H9 (cell line): ENCODE measurements around the gene SPDEF. TPM values are rescaled to one million over a fixed set of nuclear protein-coding genes. Genes with fewer than 3 reads are reported as not detected.

ENCODE experiments used
- DNase-seq: peaks from one replicate; pipeline ENCODE4 v3.0.0-alpha.2; 2017
- H2AFZ ChIP-seq: one replicate; pipeline ENCODE4 v1.6.1; 2013; ENCODE audit warnings: mild to moderate bottlenecking, low read length, control low read depth, moderate library complexity
- H2AK5ac ChIP-seq: 2 replicates; pipeline ENCODE4 v1.6.1; 2013; ENCODE audit warnings: low read length, control low read depth, mixed read lengths; ENCODE audit not compliant: insufficient read length
- H2BK120ac ChIP-seq: one replicate; pipeline ENCODE4 v1.6.1; 2013; ENCODE audit warnings: low read depth, mild to moderate bottlenecking, low read length, control low read depth, inconsistent platforms; ENCODE audit not compliant: poor library complexity, severe bottlenecking
- H2BK12ac ChIP-seq: 2 replicates; pipeline ENCODE4 v1.6.1; 2013; ENCODE audit warnings: low read length, control low read depth, mixed read lengths, low read depth; ENCODE audit not compliant: insufficient read length
- H2BK15ac ChIP-seq: 2 replicates; pipeline ENCODE4 v1.6.1; 2013; ENCODE audit warnings: low read depth, low read length, control low read depth
- H2BK20ac ChIP-seq: one replicate; pipeline ENCODE4 v1.6.1; 2013; ENCODE audit warnings: low read depth, mild to moderate bottlenecking, low read length, control low read depth, inconsistent platforms; ENCODE audit not compliant: poor library complexity, severe bottlenecking
- H2BK5ac ChIP-seq: 2 replicates; pipeline ENCODE4 v1.6.1; 2013; ENCODE audit warnings: low read length, control low read depth, mixed read lengths; ENCODE audit not compliant: insufficient read length
- H3K14ac ChIP-seq: 2 replicates; pipeline ENCODE4 v1.6.1; 2013; ENCODE audit warnings: low read length, control low read depth; ENCODE audit not compliant: insufficient read depth
- H3K18ac ChIP-seq: 2 replicates; pipeline ENCODE4 v1.6.1; 2013; ENCODE audit warnings: low read depth, mild to moderate bottlenecking, mixed read lengths, low read length, control low read depth; ENCODE audit not compliant: insufficient read length
- H3K23ac ChIP-seq: 2 replicates; pipeline ENCODE4 v1.6.1; 2013; ENCODE audit warnings: low read length, control low read depth, mixed read lengths, low read depth; ENCODE audit not compliant: insufficient read length
- H3K23me2 ChIP-seq: 2 replicates; pipeline ENCODE4 v1.6.1; 2013; ENCODE audit warnings: low read depth, mild to moderate bottlenecking, mixed read lengths, low read length, control low read depth; ENCODE audit not compliant: insufficient read length, poor library complexity, severe bottlenecking
- H3K27ac ChIP-seq: 2 replicates; pipeline ENCODE4 v1.5.1; 2013; ENCODE audit warnings: low read length, control low read depth, mixed read lengths, low read depth; ENCODE audit not compliant: insufficient read length
- H3K27me3 ChIP-seq: 2 replicates; pipeline ENCODE4 v1.6.1; 2013; ENCODE audit warnings: low read length, control low read depth, inconsistent platforms; ENCODE audit not compliant: insufficient read depth
- H3K4ac ChIP-seq: 2 replicates; pipeline ENCODE4 v1.6.1; 2013; ENCODE audit warnings: low read depth, mild to moderate bottlenecking, control low read depth, inconsistent platforms, low read length, moderate library complexity
- H3K4me1 ChIP-seq: 2 replicates; pipeline ENCODE4 v1.6.1; 2013; ENCODE audit warnings: low read length, control low read depth, inconsistent platforms; ENCODE audit not compliant: insufficient read depth
- H3K4me2 ChIP-seq: 2 replicates; pipeline ENCODE4 v1.6.1; 2013; ENCODE audit warnings: low read length, control low read depth, mixed read lengths; ENCODE audit not compliant: insufficient read length, insufficient read depth
- H3K56ac ChIP-seq: 2 replicates; pipeline ENCODE4 v1.6.1; 2013; ENCODE audit warnings: low read depth, mild to moderate bottlenecking, mixed read lengths, low read length, control low read depth; ENCODE audit not compliant: insufficient read length
- H3K79me1 ChIP-seq: 2 replicates; pipeline ENCODE4 v1.6.1; 2013; ENCODE audit warnings: low read depth, mild to moderate bottlenecking, moderate library complexity, low read length, control low read depth, inconsistent platforms; ENCODE audit not compliant: insufficient read depth, poor library complexity, severe bottlenecking
- H3K79me2 ChIP-seq: 2 replicates; pipeline ENCODE4 v1.6.1; 2013; ENCODE audit warnings: low read length, control low read depth, inconsistent platforms; ENCODE audit not compliant: insufficient read depth
- H3K9ac ChIP-seq: 2 replicates; pipeline ENCODE4 v1.6.1; 2013; ENCODE audit warnings: low read length, control low read depth, mixed read lengths; ENCODE audit not compliant: insufficient read length; ENCODE audit errors: extremely low read depth
- H3K9me3 ChIP-seq: one replicate; pipeline ENCODE4 v1.6.1; 2013; ENCODE audit warnings: low read depth, low read length, inconsistent platforms; ENCODE audit not compliant: control insufficient read depth
- H3T11ph ChIP-seq: one replicate; pipeline ENCODE4 v1.6.1; 2013; ENCODE audit warnings: mild to moderate bottlenecking, low read length, control low read depth, inconsistent platforms
- H4K20me1 ChIP-seq: one replicate; pipeline ENCODE4 v1.6.1; 2013; ENCODE audit not compliant: control insufficient read depth, insufficient read length, insufficient read depth
- H4K5ac ChIP-seq: 2 replicates; pipeline ENCODE4 v1.6.1; 2013; ENCODE audit warnings: low read depth, mild to moderate bottlenecking, mixed read lengths, low read length, control low read depth; ENCODE audit not compliant: insufficient read length
- H4K8ac ChIP-seq: replicated peaks from 2 replicates; pipeline ENCODE4 v1.6.1; 2013; ENCODE audit warnings: low read length, control low read depth, mixed read lengths, low read depth; ENCODE audit not compliant: insufficient read length
- H4K91ac ChIP-seq: 2 replicates; pipeline ENCODE4 v1.6.1; 2013; ENCODE audit warnings: low read depth, mild to moderate bottlenecking, moderate library complexity, mixed read lengths, low read length, control low read depth; ENCODE audit not compliant: insufficient read length
- H3K27ac Mint-ChIP-seq, 3 experiments: 2 replicates in 2 of 3; 3 replicates in 1 of 3; pipeline ENCODE4 v1.8.0; 2020 to 2021; ENCODE audit warnings: mixed read lengths in 3 of 3, mild to moderate bottlenecking in 1 of 3, moderate library complexity in 1 of 3
- H3K27me3 Mint-ChIP-seq: 2 replicates; pipeline ENCODE4 v1.8.0; 2021; ENCODE audit warnings: low read depth, mild to moderate bottlenecking, moderate library complexity, mixed read lengths
- H3K36me3 Mint-ChIP-seq, 3 experiments: 2 replicates in 2 of 3; 3 replicates in 1 of 3; pipeline ENCODE4 v1.8.0; 2020 to 2021; ENCODE audit warnings: low read depth in 3 of 3, mixed read lengths in 3 of 3; ENCODE audit not compliant: insufficient read depth in 1 of 3
- H3K4me1 Mint-ChIP-seq, 2 experiments: 2 replicates each; pipeline ENCODE4 v1.8.0; 2020; ENCODE audit warnings: mixed read lengths in 2 of 2
- H3K4me3 Mint-ChIP-seq, 2 experiments: 2 replicates in 1 of 2; 3 replicates in 1 of 2; pipeline ENCODE4 v1.8.0; 2020 to 2021; ENCODE audit warnings: mild to moderate bottlenecking in 2 of 2, mixed read lengths in 2 of 2, moderate library complexity in 1 of 2
- H3K9me3 Mint-ChIP-seq, 2 experiments: 2 replicates in 1 of 2; 3 replicates in 1 of 2; pipeline ENCODE4 v1.8.0; 2020; ENCODE audit warnings: mild to moderate bottlenecking in 2 of 2, mixed read lengths in 2 of 2, moderate library complexity in 1 of 2
- WGBS: extraction: QIAGEN DNeasy Blood & Tissue Kit; methylation state at CpG from one replicate; pipeline ENCODE4 v1.1.7; 2013; ENCODE audit warnings: missing lambda C conversion rate, low lambda C conversion rate, mixed read lengths; ENCODE audit not compliant: insufficient read length; ENCODE audit errors: extremely low coverage; 5-methylcytosine and 5-hydroxymethylcytosine counted together
- total RNA-seq: library from RNA; stranded (reverse); gene quantifications from 2 replicates; pipeline ENCODE4 v1.2.1, GENCODE V29; 2021
- TF ChIP-seq, protein P1 (sequence below): fragments of 200-600 bp; sonication (generic); conservative IDR thresholded peaks from 3 replicates; pipeline ENCODE4 v1.8.0; 2021; ENCODE audit warnings: antibody characterized with exemption, mild to moderate bottlenecking

Gene SPDEF
- total RNA-seq, 1 experiment from 2014 or later = 0.15 TPM

DNA sequence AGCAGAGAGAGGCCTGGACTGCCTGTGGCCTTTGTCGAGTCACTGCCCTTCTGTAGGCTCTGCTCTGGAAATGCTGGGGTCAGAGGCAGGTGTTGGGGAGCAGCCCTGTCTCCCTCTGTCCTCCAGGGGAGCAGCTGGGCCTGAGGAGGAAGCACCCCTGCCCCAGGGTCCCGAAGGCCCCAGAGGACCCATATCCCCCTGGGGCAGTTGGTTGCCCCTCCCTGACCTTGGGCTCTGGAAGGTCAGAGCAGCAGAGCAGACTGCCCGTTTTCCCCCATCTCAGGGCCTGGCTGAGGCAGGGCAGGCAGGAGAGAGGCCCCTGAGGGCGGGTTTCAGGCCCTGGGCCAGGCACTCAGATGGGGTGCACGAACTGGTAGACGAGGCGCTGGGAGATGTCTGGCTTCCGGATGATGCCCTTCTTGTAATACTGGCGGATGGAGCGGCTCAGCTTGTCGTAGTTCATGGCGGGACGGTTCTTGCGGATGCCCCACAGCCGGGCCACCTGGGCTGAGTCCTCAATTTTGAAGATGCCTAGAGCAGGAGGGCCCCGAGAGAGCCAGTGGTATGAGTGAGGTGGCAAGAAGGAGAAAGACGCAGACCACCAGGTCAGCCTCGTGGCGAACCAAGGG, 18.1 kb downstream of the SPDEF start:
- H2AK5ac ChIP-seq = no peak overlapping the region
- no peaks in the 10 kb centered on the region; the same call in 1 of the 2 replicates for H3K27me3 Mint-ChIP-seq
- no peak overlapping the region for H3K23ac ChIP-seq
- no peak overlapping the region for H3K9ac ChIP-seq
- H3K56ac ChIP-seq = no peak overlapping the region
- H3K4me2 ChIP-seq = no peak overlapping the region
- H2BK20ac ChIP-seq = no peak overlapping the region
- H3K27ac ChIP-seq = no peak overlapping the region
- no CpG with 5 or more reads among the region's 19 CpGs for WGBS
- TF ChIP-seq, protein P1, sequence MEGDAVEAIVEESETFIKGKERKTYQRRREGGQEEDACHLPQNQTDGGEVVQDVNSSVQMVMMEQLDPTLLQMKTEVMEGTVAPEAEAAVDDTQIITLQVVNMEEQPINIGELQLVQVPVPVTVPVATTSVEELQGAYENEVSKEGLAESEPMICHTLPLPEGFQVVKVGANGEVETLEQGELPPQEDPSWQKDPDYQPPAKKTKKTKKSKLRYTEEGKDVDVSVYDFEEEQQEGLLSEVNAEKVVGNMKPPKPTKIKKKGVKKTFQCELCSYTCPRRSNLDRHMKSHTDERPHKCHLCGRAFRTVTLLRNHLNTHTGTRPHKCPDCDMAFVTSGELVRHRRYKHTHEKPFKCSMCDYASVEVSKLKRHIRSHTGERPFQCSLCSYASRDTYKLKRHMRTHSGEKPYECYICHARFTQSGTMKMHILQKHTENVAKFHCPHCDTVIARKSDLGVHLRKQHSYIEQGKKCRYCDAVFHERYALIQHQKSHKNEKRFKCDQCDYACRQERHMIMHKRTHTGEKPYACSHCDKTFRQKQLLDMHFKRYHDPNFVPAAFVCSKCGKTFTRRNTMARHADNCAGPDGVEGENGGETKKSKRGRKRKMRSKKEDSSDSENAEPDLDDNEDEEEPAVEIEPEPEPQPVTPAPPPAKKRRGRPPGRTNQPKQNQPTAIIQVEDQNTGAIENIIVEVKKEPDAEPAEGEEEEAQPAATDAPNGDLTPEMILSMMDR = no peak
- H3K4me3 Mint-ChIP-seq = peak overlapping the region in 1 of 2 experiments; percentile 17; a peak in 1 of 5 replicates
- H4K20me1 ChIP-seq = no peaks in the 10 kb centered on the region
- no peaks in the 10 kb centered on the region for H3K9me3 ChIP-seq
- H3K27me3 ChIP-seq = no peaks in the 10 kb centered on the region
- no peak overlapping the region for H4K8ac ChIP-seq
- H3K4ac ChIP-seq = no peak overlapping the region
- peak overlapping the region in 2 of 3 experiments; percentile 59 to 61; a peak in 2 of 7 replicates for H3K27ac Mint-ChIP-seq
- H4K91ac ChIP-seq = no peak overlapping the region
- H3T11ph ChIP-seq = no peak overlapping the region
- no peaks in the 10 kb centered on the region for H3K79me1 ChIP-seq
- no peaks in the 10 kb centered on the region for H3K23me2 ChIP-seq
- no peak overlapping the region for H3K14ac ChIP-seq
- H2BK15ac ChIP-seq = no peak overlapping the region
- no peaks in the 10 kb centered on the region for H3K9me3 Mint-ChIP-seq
- H2BK5ac ChIP-seq = no peak overlapping the region
- no peak overlapping the region for H2AFZ ChIP-seq
- H4K5ac ChIP-seq = no peak overlapping the region
- no peak overlapping the region for H3K18ac ChIP-seq
- no peaks in the 10 kb centered on the region for H3K36me3 Mint-ChIP-seq
- H3K79me2 ChIP-seq = no peaks in the 10 kb centered on the region
- peaks cover 0 to 23% of the 10 kb centered on the region in 2 experiments; a peak in 2 of 4 replicates for H3K4me1 Mint-ChIP-seq
- H2BK12ac ChIP-seq = no peak overlapping the region
- H3K4me1 ChIP-seq = no peaks in the 10 kb centered on the region
- no peak overlapping the region for H2BK120ac ChIP-seq
- DNase-seq = no peak
